H9 (cell line): Measurements from ENCODE around the gene TLR6. TPM values are rescaled to one million over a fixed set of nuclear protein-coding genes. Genes with fewer than 3 reads are reported as not detected.

Source experiments
- DNase-seq: peaks from one replicate; pipeline ENCODE4 v3.0.0-alpha.2; 2017
- H2AFZ ChIP-seq: one replicate; pipeline ENCODE4 v1.6.1; 2013; ENCODE audit warnings: mild to moderate bottlenecking, low read length, control low read depth, moderate library complexity
- H2AK5ac ChIP-seq: 2 replicates; pipeline ENCODE4 v1.6.1; 2013; ENCODE audit warnings: low read length, control low read depth, mixed read lengths; ENCODE audit not compliant: insufficient read length
- H2BK120ac ChIP-seq: one replicate; pipeline ENCODE4 v1.6.1; 2013; ENCODE audit warnings: low read depth, mild to moderate bottlenecking, low read length, control low read depth, inconsistent platforms; ENCODE audit not compliant: poor library complexity, severe bottlenecking
- H2BK12ac ChIP-seq: 2 replicates; pipeline ENCODE4 v1.6.1; 2013; ENCODE audit warnings: low read length, control low read depth, mixed read lengths, low read depth; ENCODE audit not compliant: insufficient read length
- H2BK15ac ChIP-seq: 2 replicates; pipeline ENCODE4 v1.6.1; 2013; ENCODE audit warnings: low read depth, low read length, control low read depth
- H2BK20ac ChIP-seq: one replicate; pipeline ENCODE4 v1.6.1; 2013; ENCODE audit warnings: low read depth, mild to moderate bottlenecking, low read length, control low read depth, inconsistent platforms; ENCODE audit not compliant: poor library complexity, severe bottlenecking
- H2BK5ac ChIP-seq: 2 replicates; pipeline ENCODE4 v1.6.1; 2013; ENCODE audit warnings: low read length, control low read depth, mixed read lengths; ENCODE audit not compliant: insufficient read length
- H3K14ac ChIP-seq: 2 replicates; pipeline ENCODE4 v1.6.1; 2013; ENCODE audit warnings: low read length, control low read depth; ENCODE audit not compliant: insufficient read depth
- H3K18ac ChIP-seq: 2 replicates; pipeline ENCODE4 v1.6.1; 2013; ENCODE audit warnings: low read depth, mild to moderate bottlenecking, mixed read lengths, low read length, control low read depth; ENCODE audit not compliant: insufficient read length
- H3K23ac ChIP-seq: 2 replicates; pipeline ENCODE4 v1.6.1; 2013; ENCODE audit warnings: low read length, control low read depth, mixed read lengths, low read depth; ENCODE audit not compliant: insufficient read length
- H3K23me2 ChIP-seq: 2 replicates; pipeline ENCODE4 v1.6.1; 2013; ENCODE audit warnings: low read depth, mild to moderate bottlenecking, mixed read lengths, low read length, control low read depth; ENCODE audit not compliant: insufficient read length, poor library complexity, severe bottlenecking
- H3K27ac ChIP-seq: 2 replicates; pipeline ENCODE4 v1.5.1; 2013; ENCODE audit warnings: low read length, control low read depth, mixed read lengths, low read depth; ENCODE audit not compliant: insufficient read length
- H3K27me3 ChIP-seq: 2 replicates; pipeline ENCODE4 v1.6.1; 2013; ENCODE audit warnings: low read length, control low read depth, inconsistent platforms; ENCODE audit not compliant: insufficient read depth
- H3K4ac ChIP-seq: 2 replicates; pipeline ENCODE4 v1.6.1; 2013; ENCODE audit warnings: low read depth, mild to moderate bottlenecking, control low read depth, inconsistent platforms, low read length, moderate library complexity
- H3K4me1 ChIP-seq: 2 replicates; pipeline ENCODE4 v1.6.1; 2013; ENCODE audit warnings: low read length, control low read depth, inconsistent platforms; ENCODE audit not compliant: insufficient read depth
- H3K4me2 ChIP-seq: 2 replicates; pipeline ENCODE4 v1.6.1; 2013; ENCODE audit warnings: low read length, control low read depth, mixed read lengths; ENCODE audit not compliant: insufficient read length, insufficient read depth
- H3K56ac ChIP-seq: 2 replicates; pipeline ENCODE4 v1.6.1; 2013; ENCODE audit warnings: low read depth, mild to moderate bottlenecking, mixed read lengths, low read length, control low read depth; ENCODE audit not compliant: insufficient read length
- H3K79me1 ChIP-seq: 2 replicates; pipeline ENCODE4 v1.6.1; 2013; ENCODE audit warnings: low read depth, mild to moderate bottlenecking, moderate library complexity, low read length, control low read depth, inconsistent platforms; ENCODE audit not compliant: insufficient read depth, poor library complexity, severe bottlenecking
- H3K79me2 ChIP-seq: 2 replicates; pipeline ENCODE4 v1.6.1; 2013; ENCODE audit warnings: low read length, control low read depth, inconsistent platforms; ENCODE audit not compliant: insufficient read depth
- H3K9ac ChIP-seq: 2 replicates; pipeline ENCODE4 v1.6.1; 2013; ENCODE audit warnings: low read length, control low read depth, mixed read lengths; ENCODE audit not compliant: insufficient read length; ENCODE audit errors: extremely low read depth
- H3K9me3 ChIP-seq: one replicate; pipeline ENCODE4 v1.6.1; 2013; ENCODE audit warnings: low read depth, low read length, inconsistent platforms; ENCODE audit not compliant: control insufficient read depth
- H3T11ph ChIP-seq: one replicate; pipeline ENCODE4 v1.6.1; 2013; ENCODE audit warnings: mild to moderate bottlenecking, low read length, control low read depth, inconsistent platforms
- H4K20me1 ChIP-seq: one replicate; pipeline ENCODE4 v1.6.1; 2013; ENCODE audit not compliant: control insufficient read depth, insufficient read length, insufficient read depth
- H4K5ac ChIP-seq: 2 replicates; pipeline ENCODE4 v1.6.1; 2013; ENCODE audit warnings: low read depth, mild to moderate bottlenecking, mixed read lengths, low read length, control low read depth; ENCODE audit not compliant: insufficient read length
- H4K8ac ChIP-seq: replicated peaks from 2 replicates; pipeline ENCODE4 v1.6.1; 2013; ENCODE audit warnings: low read length, control low read depth, mixed read lengths, low read depth; ENCODE audit not compliant: insufficient read length
- H4K91ac ChIP-seq: 2 replicates; pipeline ENCODE4 v1.6.1; 2013; ENCODE audit warnings: low read depth, mild to moderate bottlenecking, moderate library complexity, mixed read lengths, low read length, control low read depth; ENCODE audit not compliant: insufficient read length
- H3K27ac Mint-ChIP-seq, 3 experiments: 2 replicates in 2 of 3; 3 replicates in 1 of 3; pipeline ENCODE4 v1.8.0; 2020 to 2021; ENCODE audit warnings: mixed read lengths in 3 of 3, mild to moderate bottlenecking in 1 of 3, moderate library complexity in 1 of 3
- H3K27me3 Mint-ChIP-seq: 2 replicates; pipeline ENCODE4 v1.8.0; 2021; ENCODE audit warnings: low read depth, mild to moderate bottlenecking, moderate library complexity, mixed read lengths
- H3K36me3 Mint-ChIP-seq, 3 experiments: 2 replicates in 2 of 3; 3 replicates in 1 of 3; pipeline ENCODE4 v1.8.0; 2020 to 2021; ENCODE audit warnings: low read depth in 3 of 3, mixed read lengths in 3 of 3; ENCODE audit not compliant: insufficient read depth in 1 of 3
- H3K4me1 Mint-ChIP-seq, 2 experiments: 2 replicates each; pipeline ENCODE4 v1.8.0; 2020; ENCODE audit warnings: mixed read lengths in 2 of 2
- H3K4me3 Mint-ChIP-seq, 2 experiments: 2 replicates in 1 of 2; 3 replicates in 1 of 2; pipeline ENCODE4 v1.8.0; 2020 to 2021; ENCODE audit warnings: mild to moderate bottlenecking in 2 of 2, mixed read lengths in 2 of 2, moderate library complexity in 1 of 2
- H3K9me3 Mint-ChIP-seq, 2 experiments: 2 replicates in 1 of 2; 3 replicates in 1 of 2; pipeline ENCODE4 v1.8.0; 2020; ENCODE audit warnings: mild to moderate bottlenecking in 2 of 2, mixed read lengths in 2 of 2, moderate library complexity in 1 of 2
- WGBS: extraction: QIAGEN DNeasy Blood & Tissue Kit; methylation state at CpG from one replicate; pipeline ENCODE4 v1.1.7; 2013; ENCODE audit warnings: missing lambda C conversion rate, low lambda C conversion rate, mixed read lengths; ENCODE audit not compliant: insufficient read length; ENCODE audit errors: extremely low coverage; 5-methylcytosine and 5-hydroxymethylcytosine counted together
- total RNA-seq: library from RNA; stranded (reverse); gene quantifications from 2 replicates; pipeline ENCODE4 v1.2.1, GENCODE V29; 2021
- TF ChIP-seq, protein P1 (sequence below): fragments of 200-600 bp; sonication (generic); conservative IDR thresholded peaks from 3 replicates; pipeline ENCODE4 v1.8.0; 2021; ENCODE audit warnings: antibody characterized with exemption, mild to moderate bottlenecking

TLR6 gene
- total RNA-seq, 1 experiment from 2014 or later = 0.11 TPM

- Histone ChIP-seq H3K56ac (no peak overlapping the region), H2BK20ac (no peak overlapping the region), H3K23ac (no peak overlapping the region), H2AFZ (no peak overlapping the region), H2BK5ac (no peak overlapping the region), H2BK120ac (no peak overlapping the region), H3T11ph (no peak overlapping the region), H3K4ac (no peak overlapping the region), H2BK12ac (no peak overlapping the region), H3K27ac (no peak overlapping the region), H4K8ac (no peak overlapping the region), H4K5ac (no peak overlapping the region), H3K4me1 (no peaks in the 10 kb centered on the region), H3K9me3 (no peaks in the 10 kb centered on the region), H3K9ac (no peak overlapping the region), H3K23me2 (no peaks in the 10 kb centered on the region), H4K91ac (no peak overlapping the region), H2BK15ac (no peak overlapping the region), H4K20me1 (no peaks in the 10 kb centered on the region), H3K18ac (no peak overlapping the region), H3K27me3 (no peaks in the 10 kb centered on the region), H3K79me1 (no peaks in the 10 kb centered on the region), H2AK5ac (no peak overlapping the region), H3K4me2 (no peak overlapping the region), H3K14ac (no peak overlapping the region), H3K79me2 (no peaks in the 10 kb centered on the region)
- no peak overlapping the region for H3K27ac Mint-ChIP-seq
- no peaks in the 10 kb centered on the region for H3K4me1 Mint-ChIP-seq
- H3K27me3 Mint-ChIP-seq = peaks cover 8% of the 10 kb centered on the region
- H3K36me3 Mint-ChIP-seq = no peaks in the 10 kb centered on the region
- DNase-seq = no peak
- H3K9me3 Mint-ChIP-seq = peaks cover 7 to 8% of the 10 kb centered on the region in 2 experiments; a peak in 3 of 5 replicates
- no peak overlapping the region for H3K4me3 Mint-ChIP-seq
- no CpG with 5 or more reads among the region's 3 CpGs for WGBS
- TF ChIP-seq, protein P1, sequence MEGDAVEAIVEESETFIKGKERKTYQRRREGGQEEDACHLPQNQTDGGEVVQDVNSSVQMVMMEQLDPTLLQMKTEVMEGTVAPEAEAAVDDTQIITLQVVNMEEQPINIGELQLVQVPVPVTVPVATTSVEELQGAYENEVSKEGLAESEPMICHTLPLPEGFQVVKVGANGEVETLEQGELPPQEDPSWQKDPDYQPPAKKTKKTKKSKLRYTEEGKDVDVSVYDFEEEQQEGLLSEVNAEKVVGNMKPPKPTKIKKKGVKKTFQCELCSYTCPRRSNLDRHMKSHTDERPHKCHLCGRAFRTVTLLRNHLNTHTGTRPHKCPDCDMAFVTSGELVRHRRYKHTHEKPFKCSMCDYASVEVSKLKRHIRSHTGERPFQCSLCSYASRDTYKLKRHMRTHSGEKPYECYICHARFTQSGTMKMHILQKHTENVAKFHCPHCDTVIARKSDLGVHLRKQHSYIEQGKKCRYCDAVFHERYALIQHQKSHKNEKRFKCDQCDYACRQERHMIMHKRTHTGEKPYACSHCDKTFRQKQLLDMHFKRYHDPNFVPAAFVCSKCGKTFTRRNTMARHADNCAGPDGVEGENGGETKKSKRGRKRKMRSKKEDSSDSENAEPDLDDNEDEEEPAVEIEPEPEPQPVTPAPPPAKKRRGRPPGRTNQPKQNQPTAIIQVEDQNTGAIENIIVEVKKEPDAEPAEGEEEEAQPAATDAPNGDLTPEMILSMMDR = no peak
These were observed 40.5 kb downstream of the TLR6 start for GRCh38 chr4:38815885-38816782.
